NCI-H2196 treated with DMSO at 0.1 percent for 48 hours (cell line): Measurements from ENCODE around the gene SEBOX.
A peak's percentile ranks its signal among the peaks of the same experiment; 100 is the strongest.

Experiments used
- DNase-seq: peaks from one replicate; lab custom pipeline; 2025; ENCODE audit not compliant: unreplicated experiment; lab: John Stamatoyannopoulos, UW

SEBOX gene

GRCh38 chr17:28320215-28321061 is 44.6 kb downstream of the SEBOX start:
- DNase-seq = no peak

GRCh38 chr17:28319598-28319935 is 45.4 kb downstream of the SEBOX start:
- no peak for DNase-seq

GRCh38 chr17:28318759-28319597 is 46.0 kb downstream of the SEBOX start, which contains the start of gene TMEM97:
TSS of gene TMEM97 (plus strand) at chr17:28319200. CDS start at chr17:28319240, 40 bp downstream.
- DNase-seq = peak; percentile 73

GRCh38 chr17:28317966-28318758 is 46.8 kb downstream of the SEBOX start:
- no peak for DNase-seq

- DNase-seq = no peak
Observed at GRCh38 chr17:28317099-28317965, 47.7 kb downstream of the SEBOX start.

GRCh38 chr17:28315846-28316705 is 48.9 kb downstream of the SEBOX start:
- no peak for DNase-seq

- no peak for DNase-seq
Observed at GRCh38 chr17:28313841-28314240, 51.2 kb downstream of the SEBOX start.
